IPS-18c (cell line): ENCODE data around the gene CNNM1.

Source experiments
- H3K4me3 ChIP-seq: 2 replicates; pipeline ENCODE4 v1.7.0; 2013; ENCODE audit warnings: low read depth, mild to moderate bottlenecking, low read length, moderate library complexity; ENCODE audit not compliant: insufficient read depth
- H3K9me3 ChIP-seq: one replicate; pipeline ENCODE4 v1.6.1; 2013; ENCODE audit warnings: mild to moderate bottlenecking, low read length, moderate library complexity; ENCODE audit not compliant: control insufficient read depth, insufficient read depth

The CNNM1 gene

DNA sequence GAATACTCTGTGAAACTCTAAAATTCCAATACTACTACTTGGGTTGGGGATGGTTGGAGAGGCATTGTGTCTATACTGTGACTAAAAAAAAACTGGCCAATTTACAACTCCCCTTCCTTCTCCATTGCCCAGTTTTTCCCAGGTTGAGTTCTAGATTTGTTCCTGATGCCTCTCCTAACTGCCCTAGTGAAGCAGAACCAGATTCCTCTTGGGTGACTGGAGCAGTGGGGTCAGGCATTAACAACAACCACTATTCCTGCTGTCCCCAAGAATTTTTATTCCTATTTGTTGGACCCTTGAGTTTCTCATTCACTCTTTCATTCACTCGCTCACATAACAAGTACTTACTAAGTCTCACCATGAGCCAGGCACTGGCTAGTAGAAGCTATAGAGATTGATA, 95.5 kb downstream of the CNNM1 start:
- H3K4me3 ChIP-seq = no peak overlapping the region
- no peaks in the 10 kb centered on the region for H3K9me3 ChIP-seq

- Histone ChIP-seq H3K9me3 (no peaks in the 10 kb centered on the region), H3K4me3 (no peak overlapping the region)
Measured at GRCh38 chr10:99425204-99425603, 96.0 kb downstream of the CNNM1 start.

- H3K9me3 ChIP-seq = no peaks in the 10 kb centered on the region
- no peak overlapping the region for H3K4me3 ChIP-seq
Measured at GRCh38 chr10:99426689-99427088, 97.5 kb downstream of the CNNM1 start.

- H3K9me3 ChIP-seq = no peaks in the 10 kb centered on the region
- no peak overlapping the region for H3K4me3 ChIP-seq
Measured at GRCh38 chr10:99427566-99428190, 98.5 kb downstream of the CNNM1 start.

- Histone ChIP-seq H3K4me3 (peak overlapping the region; percentile 96), H3K9me3 (no peaks in the 10 kb centered on the region)
Measured at GRCh38 chr10:99429517-99430095, 100.5 kb downstream of the CNNM1 start.

DNA sequence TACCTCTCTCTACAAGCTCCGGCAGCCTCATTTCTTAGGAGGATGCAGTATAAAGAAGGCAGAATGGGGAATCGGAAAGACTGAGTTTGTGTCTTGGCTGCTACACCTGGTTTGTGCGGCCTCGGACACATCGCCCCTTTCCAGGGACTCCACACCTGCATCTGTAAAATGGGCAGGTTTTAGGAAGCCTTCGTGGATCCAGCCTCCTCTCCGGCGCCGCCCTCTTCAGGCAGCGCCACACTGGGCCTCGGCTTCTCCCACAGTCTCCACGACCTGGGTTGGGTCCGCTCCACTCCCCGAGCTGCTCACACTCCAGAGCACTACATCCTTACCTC, 100.9 kb downstream of the CNNM1 start:
- Histone ChIP-seq H3K9me3 (no peaks in the 10 kb centered on the region), H3K4me3 (peak overlapping the region; percentile 96)

DNA sequence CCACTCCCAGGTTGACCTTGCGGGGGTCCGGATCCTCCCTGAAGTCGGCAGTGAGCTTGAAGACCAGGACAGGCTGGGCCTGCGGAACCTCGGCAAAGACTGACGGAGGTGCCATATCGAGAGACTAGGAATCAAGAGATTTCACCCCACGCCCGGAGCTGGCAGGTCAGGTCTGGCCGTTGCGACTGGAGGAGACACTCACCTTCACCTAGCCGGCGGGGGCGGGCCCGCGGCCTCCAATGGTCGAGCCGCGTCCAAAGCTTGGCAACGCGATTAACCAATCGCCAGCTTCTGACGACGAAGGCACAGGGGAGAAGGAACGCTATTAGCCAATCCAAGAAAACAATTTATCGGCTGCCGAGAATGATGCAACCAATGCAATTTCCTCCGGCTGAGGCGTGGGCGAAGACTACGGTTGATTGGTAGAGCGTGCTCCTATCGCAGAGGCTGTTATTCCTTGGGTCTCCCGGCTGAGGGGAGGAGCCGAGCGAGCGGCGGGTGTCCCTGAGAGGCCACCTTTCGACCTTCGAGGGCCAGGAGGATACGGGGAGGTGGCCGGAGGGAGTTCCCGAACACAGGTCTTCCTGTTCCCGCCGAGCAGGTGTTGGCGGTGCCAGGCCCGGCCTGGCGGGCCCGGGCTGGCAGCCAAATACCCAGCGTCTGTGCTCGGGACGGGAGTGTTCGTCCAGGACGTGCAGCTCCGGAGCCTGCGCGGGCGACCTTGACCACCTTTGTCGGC, 101.5 kb downstream of the CNNM1 start, which contains the start of gene GOT1:
TSS of gene GOT1 (minus strand) at position 174 of the 739 bp plus-strand sequence. CDS start at position 115, 59 bp downstream.
- H3K4me3 ChIP-seq = peak within 1 kb of the TSS; percentile 96
- no peaks in the 10 kb centered on the region for H3K9me3 ChIP-seq

DNA sequence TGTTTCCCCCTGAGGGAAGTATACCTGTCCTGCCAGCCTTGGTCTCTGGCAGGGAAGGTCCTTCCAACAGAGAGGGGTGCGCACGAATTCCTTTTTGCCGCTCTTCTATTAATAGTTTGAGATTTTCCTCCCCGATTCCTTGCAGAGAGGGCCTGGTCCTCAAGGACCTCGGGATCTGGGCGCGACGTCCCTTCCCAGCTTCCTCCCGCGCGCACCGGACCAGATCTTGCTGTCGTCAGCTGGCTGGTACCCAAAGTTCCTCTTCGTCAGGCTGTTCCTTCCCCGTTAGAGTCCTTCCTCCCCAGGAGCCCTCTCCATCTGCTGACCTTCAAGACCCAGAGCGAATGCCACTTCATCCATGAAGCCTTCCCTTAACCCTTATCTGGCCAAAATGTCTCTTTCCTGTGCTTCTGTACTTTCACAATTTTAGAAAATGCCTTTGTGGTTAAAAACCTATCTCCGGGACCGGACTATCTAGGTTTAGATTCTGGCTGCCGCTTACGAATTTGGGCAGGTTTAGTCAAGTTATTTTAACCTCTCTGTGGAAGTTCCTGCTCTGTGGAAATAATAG, 102.1 kb downstream of the CNNM1 start:
- H3K9me3 ChIP-seq = no peaks in the 10 kb centered on the region
- peak overlapping the region; percentile 85 for H3K4me3 ChIP-seq

GRCh38 chr10:99432047-99432446, 102.9 kb downstream of the CNNM1 start:
- Histone ChIP-seq H3K4me3 (no peak overlapping the region), H3K9me3 (no peaks in the 10 kb centered on the region)

DNA sequence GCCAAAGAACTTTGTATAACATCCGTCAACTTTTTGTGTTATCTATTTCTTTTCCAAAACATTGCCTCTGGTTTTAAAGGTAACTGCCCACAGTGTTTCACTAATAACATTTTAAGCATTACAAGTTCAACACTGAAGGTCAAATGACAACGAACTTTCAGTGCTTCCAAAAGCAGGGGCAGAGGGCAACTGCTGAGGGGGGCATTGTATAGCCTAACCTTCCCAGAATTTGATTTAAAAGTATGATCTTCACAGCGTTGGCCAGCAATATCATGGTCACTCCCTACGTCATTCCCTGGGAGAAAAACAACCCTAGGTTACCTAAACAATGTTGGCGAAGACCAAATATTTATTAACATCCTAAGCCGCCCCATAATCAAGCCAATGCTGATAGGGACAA, 103.7 kb downstream of the CNNM1 start:
- H3K9me3 ChIP-seq = no peaks in the 10 kb centered on the region
- H3K4me3 ChIP-seq = no peak overlapping the region

DNA sequence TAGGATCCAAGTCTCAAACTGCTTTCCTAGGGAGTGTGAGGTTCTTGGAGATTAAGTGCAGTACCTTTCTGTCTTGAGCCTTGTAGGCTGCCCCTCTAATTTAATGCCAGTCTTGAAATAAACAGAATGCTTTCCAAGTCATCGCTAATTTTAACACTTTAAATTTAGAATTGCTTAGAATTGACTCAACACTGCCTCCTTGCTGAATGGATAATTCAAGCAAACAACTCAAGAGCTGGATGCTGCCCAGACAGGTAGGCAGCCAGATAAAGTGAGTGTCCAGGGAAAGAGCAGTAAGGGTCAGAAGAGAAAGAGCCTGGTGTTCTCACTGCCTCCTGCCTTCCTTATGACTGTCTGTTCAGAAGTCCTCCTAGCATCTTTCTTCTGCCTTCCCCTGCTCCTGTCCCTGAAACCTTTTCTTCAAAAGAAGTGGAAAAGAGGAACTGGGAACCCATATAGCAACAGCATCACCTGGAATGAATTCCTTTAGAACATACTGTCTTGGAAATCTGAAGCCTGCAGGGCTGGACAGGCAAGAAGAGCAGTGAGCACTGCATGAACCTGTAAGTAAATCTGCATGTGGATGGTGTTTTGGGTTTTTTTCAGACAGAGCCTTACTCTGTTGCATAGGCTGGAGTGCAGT, 104.3 kb downstream of the CNNM1 start:
- H3K4me3 ChIP-seq = no peak overlapping the region
- H3K9me3 ChIP-seq = no peaks in the 10 kb centered on the region

GRCh38 chr10:99435986-99436638, 107.0 kb downstream of the CNNM1 start:
- no peak overlapping the region for H3K4me3 ChIP-seq
- no peaks in the 10 kb centered on the region for H3K9me3 ChIP-seq

DNA sequence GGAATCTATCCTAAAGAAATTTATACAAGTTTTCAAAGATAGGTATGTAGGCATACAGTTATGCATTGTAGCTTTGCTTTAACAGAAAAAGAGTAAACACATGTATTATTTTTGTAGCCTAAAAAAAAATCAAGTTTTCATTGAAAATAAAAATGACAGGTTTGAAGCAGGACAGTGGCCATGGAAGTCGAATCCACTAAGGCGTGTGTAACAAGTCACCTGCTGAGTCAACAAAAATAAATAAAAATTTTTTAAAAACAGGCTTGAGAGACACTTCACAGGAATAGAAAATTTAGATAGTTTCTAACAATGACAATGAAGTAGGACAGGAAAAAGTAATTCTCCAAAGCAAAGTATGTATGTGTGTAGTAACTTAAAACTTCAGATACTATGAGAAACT, 109.7 kb downstream of the CNNM1 start:
- Histone ChIP-seq H3K9me3 (no peaks in the 10 kb centered on the region), H3K4me3 (no peak overlapping the region)

DNA sequence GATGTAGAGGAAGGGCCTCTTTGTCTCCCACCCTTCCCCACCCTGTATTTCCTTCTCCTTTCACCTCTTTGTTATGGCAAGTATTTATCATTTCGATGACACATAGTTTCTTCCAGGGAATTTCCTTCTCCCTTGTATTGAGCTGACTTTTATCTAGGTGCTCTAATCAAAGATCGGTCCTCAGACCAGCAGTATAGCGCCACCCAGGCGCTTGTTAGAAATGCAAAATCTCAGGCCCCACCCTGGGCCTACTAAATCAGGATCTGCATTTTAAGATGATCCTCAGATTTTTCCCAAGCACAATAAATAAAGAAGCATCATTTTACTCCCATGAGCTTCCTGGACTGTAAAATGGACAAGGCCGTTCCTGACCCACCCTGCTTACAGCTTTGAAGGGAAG, 113.2 kb downstream of the CNNM1 start:
- H3K4me3 ChIP-seq = no peak overlapping the region
- H3K9me3 ChIP-seq = no peaks in the 10 kb centered on the region

DNA sequence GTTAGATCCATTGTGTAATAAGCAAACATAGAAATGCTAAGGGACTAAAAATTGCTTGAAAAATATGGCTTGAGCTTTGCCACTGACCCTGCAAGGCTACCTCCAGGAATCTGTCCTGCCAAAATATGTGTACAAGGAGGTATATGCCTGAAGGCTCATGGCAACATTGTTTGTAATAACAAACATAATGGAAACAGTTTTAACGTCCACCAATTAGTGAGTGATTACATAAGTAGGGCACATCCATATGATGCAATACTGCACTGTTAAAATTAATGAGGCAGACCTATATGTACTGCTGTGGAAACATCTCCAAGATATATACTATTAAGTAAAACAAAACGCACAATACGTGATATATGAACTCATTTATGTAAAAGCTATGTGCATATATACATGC, 114.3 kb downstream of the CNNM1 start:
- Histone ChIP-seq H3K4me3 (no peak overlapping the region), H3K9me3 (no peaks in the 10 kb centered on the region)
